ENCODE measurements around the gene MIER1.

DNA sequence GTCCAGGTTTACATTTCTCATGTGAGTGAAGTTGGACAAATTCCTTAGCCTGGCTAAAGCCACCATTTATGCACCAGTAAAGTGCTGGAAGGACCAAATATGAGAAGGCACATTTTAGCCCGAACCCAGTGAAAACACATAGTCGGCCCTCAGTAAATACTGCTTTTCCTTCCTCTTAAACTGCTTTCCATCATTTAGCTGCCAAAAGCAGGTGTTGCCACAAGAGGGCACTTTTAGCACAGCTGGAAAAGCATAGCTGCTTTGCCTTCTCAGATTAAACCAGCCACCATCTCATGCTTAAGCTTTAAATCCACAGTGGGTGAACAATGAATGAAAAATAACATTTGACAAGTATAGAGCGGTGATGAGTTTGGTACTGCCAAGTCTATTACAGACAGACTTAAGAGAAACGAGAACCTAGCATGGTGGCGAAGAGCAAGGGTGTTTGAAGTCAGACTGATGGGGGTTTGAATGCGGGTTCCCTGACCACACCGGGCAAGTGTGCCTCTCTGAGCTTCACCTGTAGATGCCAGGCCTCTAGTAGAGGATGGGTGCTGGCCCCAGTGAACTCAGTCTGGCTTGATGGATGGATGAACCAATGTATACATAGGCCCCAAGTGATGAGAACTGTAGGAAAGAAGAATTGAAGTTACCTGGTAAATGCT is 71.4 kb downstream of the MIER1 start:
- TF ChIP-seq EZH2 (IDR thresholded peaks at IDR 0.05) (no peak), POLR2AphosphoS5 (IDR thresholded peaks at IDR 0.05; ENCODE audit: borderline replicate concordance, low read depth, low read length) (no peak)
